Fibroblast of skin of left quadriceps (primary cell): ENCODE data around the gene ANO7.

Experiments
- DNase-seq, 2 experiments: peaks; one replicate each; pipeline ENCODE4 v3.0.0-alpha.2; 2013; ENCODE audit warnings: low read depth in 2 of 2

ANO7 gene

DNA sequence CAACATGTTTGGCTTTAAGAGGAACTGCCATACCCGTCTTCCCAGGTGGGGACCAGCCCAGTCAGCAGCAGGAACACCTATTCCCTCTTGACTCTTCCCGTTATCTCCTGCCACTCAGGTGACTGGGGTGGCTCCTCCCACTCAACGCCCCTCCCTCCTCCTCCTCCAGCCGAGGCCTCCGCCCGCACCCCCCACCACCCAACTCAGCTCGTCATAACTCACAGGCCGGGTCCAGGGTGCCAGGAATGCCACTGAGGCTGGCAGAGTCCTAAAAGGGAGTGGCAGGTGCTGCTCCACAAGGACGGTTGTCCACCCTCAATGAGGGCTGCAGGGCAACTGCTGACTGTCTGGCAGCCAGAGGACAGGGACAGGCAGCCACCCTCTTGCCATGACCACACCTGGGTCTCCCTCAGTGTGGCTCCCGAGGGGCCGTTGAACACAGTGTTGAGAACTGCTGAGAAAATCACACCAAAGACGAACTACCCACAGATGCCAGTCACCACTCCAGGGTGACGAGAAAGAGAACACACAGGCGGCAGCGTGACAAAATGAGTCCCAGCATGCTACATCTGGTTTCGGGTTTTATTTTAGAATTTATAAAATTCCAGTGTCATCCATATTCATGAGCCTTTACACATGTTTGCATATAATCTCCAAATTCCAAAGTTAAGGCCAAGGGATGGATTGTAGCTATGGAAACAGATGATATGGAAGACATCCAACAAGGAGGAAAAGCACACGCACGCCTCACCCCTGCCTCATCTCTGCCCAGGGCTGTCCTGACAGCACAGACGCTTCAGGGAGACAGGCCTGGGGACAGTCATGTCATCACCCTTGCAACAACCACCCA is 38.5 kb downstream of the ANO7 start:
- DNase-seq = no peak

DNA sequence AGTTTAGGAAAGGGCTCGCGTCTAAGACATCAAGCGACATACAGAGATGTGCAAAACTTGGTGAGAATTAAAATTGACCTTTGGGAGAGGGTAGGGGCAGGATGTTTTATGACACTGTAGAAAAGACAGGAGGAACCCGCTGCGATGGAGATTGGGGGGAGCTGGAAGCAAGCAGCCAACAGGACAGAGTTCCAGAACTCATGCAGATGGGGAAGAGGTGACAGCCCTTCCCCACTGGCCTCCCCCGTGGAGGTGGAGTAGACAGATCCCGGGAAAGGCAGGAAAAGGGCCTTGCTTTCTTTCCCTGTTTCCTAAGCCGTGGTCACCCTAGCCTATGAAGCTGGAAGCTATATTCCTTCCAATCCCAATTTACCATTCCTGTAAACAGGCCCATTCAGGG is 39.1 kb downstream of the ANO7 start:
- DNase-seq = no peak

DNA sequence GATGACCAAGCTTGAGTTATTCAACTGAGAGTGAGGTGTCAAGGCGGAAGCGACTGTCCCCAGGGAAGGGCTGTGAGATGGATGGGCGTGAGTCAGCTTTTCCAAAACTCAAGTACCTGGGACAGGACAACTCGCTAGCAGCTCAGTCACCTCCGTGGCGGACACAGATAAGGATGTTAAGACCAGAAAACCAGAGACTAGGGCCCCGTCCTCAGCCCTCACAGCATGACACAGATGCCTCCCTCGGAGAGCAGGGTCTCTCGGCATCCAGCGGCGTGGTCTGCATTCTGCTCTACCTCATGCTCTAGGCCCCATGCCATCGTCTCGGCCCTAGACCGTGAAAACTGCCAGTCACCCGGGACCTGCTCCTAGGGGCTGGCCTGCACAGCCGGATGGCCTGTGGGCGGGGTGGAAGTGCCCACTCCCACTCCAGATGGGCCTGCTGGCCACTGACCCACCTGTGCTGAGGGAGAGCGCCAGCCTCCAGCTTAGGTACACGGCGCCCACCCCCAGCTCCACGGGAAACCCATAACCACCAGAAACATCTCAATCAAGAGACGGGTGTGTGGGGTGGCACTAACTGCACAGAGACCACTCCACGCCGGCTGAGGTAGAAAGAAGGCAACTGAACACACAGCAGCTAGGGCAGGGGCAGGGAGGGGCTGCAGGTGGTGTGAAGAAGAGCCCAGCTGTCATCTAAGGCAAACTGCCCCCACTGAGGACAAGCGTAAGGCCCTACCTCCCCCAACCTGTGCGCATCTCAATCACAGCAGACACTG is 39.8 kb downstream of the ANO7 start:
- no peak for DNase-seq

DNA sequence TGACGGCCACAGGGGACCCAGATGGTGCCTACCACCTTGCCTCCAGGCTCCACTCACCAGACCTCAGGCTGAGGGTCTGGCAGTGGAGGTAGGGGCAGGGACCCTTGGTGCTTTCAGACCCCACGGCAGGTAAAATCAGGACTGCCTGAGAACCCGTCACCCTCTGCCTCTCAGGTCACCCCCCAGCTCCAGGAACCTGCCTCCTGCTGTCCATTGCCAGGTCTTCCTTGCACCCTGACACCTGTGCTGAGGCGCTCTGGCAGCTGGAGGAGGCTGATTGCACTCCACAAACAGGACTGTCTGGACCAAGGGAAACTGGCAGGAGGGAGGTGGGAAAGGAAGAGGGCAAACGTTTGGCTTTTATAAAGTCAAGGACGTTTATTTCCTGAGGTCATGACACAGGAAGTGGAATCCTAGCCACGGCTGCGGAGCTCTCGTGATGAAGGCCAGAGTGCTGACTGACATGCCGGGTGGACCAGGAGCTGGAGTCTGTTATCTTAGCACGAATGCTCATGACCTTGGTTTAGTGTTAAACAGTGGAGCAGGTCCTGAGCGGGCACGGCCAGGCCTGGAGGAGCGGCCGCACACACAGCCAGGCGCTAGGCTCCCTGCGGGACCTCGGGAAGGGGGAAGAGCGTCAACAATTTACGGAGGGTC is 40.5 kb downstream of the ANO7 start:
- no peak for DNase-seq

DNA sequence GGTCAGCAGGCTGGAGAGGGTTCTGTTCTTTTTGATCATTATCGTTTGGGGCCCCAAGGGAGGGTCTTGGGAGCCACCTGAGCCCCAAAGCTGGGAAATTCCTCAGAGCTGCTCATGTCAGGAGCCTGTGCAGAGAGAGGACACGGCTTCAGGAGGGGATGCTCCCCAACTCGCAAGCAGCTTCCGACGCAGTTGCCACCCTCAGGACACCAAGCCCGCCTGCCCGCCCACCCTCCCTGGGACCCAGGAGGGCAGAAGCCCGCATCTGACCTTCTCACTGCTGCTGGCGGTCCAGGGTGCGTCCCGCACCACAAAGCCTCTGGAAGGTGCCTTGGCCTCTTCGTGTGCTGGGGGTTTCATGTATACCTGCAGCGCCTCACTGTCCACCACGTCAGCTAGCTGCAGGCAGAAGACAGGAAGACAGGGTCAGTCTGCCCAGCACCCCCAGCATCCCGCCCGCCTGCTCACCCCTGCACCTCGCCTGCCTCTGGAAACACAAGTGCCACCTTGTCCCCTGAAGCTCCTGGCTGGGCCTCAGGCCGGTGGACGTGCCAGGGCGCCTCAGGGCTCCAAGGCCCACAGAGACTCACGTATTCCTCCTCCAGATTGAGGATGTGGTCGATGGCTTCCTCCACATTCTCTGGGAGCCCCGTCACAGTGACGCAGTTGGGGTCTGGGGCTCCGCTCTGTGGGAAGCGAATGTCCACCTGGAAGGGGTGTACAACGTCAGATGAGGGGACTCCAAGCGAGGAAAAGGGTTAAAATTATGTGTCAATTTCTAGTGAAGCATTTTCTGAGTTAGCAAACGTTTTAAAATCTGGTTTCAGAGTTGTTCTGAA is 41.3 kb downstream of the ANO7 start:
- DNase-seq = no peak

DNA sequence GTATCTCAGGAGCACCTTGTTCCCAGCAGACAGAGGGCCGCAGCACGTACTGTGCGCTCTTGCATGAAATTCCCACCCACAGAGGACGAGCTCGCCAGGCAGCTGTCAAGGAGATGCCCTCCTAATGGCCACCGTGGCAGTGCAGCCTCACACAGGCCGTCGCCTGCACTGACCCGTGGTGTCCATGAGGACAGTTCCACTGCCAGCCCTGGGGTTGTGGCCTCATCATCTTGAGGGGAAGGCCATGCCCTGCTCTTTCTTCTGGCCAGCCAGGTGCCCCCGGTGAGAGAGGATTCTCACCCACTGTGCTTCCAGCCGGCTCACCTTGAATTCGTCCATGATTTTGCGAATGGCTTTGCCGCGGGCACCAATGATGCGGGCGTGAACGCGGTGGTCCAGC is 42.0 kb downstream of the ANO7 start:
- no peak for DNase-seq

DNA sequence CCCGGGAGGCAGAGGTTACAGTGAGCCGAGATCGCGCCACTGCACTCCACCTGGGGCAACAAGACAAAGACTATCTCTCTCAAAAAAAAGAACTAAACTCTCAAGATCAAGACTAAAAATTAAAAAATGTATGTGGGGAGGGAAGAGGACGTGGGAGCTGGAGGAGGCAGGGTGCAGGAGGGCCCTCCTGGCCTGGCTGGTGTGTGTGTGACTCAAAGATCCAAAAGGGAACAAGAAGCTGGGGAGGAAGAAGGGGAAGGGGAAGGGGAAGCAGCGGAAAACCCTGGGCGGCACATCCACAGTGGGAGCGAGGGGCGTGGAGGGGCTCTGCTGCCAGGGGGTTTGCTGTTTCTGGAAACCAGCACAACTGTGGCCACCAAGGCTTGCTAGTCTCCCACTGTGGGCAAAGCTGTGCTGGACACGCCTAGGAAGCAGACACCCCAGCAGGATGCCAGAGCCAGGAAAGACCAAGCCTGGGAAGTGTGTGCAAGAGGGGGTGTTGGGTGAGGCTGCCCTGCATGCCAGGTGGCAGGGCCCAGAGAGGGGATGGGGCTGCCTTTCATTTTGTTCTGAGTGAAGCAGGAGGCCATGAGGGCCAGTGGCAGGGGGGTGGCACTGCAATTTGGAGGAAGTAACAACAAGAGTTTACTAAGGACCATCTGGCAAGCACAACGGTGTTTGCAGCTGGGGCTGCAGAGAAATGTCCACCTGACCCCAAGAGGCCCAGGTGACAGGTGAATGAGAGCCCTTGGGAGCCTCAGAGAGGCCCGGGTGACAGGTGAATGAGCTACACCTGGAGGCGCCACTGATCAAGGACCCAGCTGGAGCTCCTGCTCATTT is 44.5 kb downstream of the ANO7 start:
- no peak for DNase-seq

DNA sequence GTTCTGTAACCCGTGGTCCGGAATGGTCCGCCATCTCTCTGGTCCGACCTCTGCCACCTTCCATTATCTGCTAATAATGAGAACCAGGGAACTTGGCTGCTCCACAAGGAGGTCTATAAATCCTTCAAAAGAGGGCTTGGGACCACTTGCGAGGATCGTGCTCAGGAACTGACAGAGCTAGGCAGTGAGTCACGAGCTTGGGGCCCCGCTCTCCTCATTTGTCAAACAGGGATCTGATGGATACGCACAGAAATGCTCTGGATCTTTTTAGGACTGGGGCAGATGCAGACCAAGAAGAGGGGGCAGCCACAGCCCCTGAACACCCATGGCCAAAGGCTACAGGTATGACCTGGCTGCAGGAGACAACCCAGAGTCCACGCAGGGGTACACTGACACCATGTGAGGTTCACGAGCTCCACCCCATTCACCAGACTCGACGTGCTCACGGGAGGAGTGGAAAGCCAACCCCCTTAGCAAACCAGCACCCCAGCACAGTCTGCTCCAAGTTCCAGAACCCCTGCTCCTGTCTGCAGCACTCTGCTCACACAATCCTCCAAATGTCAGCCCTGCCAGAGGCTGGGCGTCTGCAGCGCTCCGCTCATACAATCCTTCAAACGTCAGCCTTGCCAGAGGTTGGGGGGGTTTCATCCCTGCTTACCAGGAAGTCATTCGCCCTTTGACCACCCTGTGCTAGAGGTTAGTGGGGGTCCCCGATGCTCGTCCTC is 45.8 kb downstream of the ANO7 start:
- no peak for DNase-seq

DNA sequence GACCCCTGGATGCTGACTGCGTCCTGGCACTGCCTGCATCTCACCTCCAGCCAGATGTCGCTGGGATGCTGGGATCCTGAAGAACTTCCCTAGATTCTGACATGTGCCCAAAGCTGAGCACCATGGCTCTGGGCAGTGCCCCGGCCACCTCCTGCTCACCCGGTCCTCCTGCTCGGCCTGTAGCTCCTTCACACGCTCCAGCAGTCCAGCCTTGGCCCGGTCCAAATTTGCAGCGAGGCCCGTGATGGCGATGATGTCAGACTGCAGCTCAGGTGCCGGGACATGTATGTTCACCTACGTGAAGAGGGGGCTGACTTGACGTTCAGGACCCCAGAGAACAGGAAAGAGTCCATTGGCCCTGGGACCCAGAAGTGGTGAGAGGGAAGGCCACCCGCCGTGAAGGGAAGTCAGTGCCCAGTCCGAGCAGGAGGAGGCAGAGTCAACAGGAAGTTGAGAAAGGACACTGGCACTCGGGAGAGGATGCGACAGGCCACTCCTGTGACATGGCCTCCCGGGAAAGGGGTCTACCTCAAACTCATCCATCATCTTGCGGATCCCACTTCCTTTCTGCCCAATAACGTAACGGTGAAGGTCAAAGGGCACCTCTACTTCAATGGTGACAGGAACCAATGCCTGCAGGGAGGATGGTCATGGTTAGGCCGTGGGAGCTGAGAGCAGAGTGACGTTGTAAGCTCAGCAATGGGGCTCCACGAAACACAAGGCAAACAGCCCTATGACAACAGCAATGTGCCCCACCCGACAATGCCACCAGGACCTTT is 46.7 kb downstream of the ANO7 start:
- no peak for DNase-seq

DNA sequence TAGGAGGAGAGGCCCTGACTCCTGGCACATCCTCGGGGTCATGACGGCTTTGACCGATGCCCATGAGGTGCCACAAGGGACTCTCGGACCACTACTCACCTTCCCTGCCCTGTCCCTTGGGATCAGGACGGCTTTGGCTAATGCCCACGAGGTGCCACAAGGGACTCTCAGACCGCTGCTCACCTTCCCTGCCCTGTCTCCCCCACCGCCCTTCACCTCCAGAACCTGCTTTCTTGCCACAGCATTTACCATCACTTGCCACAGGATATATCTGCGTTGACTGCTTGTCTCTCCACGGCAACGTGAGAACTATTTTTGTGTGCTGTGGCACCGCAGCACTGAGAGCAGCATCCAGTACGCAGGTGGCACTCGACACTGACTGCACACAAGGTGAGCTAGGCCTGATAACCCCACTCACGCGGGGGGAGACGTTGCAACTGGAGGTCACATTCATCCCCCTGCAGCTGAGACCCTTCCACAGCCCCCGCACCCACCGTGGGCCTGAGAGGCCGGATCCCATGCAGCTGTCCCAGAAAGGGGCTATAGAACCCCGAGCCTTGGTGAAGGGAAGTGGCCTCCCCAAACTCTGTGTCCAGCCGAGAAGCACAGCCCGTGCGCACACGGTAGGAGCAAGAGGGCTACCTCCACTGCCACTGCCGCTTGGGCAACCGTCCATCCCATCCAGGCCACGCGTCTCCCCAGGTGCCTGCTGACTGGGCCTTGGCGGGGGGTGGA is 47.5 kb downstream of the ANO7 start:
- DNase-seq = no peak

DNA sequence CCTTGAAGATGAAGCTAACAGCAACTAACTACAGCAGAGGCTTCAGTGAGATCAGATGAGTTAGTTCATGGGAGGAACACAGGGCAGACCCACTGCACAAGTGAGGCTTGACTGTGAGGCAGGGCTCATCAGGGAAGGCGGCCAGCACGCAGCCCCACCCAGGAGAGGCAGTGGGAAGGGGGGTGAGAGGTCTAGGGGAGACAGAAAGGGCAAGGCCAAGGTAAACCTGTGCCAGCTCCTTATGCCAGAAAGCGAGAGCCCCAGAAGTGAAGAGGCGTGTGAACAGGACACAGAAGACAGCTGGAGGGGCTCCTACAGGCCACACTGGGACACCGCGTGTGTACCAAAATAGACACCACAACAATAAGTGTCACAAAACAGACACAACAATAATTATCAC is 48.6 kb downstream of the ANO7 start:
- DNase-seq = no peak

DNA sequence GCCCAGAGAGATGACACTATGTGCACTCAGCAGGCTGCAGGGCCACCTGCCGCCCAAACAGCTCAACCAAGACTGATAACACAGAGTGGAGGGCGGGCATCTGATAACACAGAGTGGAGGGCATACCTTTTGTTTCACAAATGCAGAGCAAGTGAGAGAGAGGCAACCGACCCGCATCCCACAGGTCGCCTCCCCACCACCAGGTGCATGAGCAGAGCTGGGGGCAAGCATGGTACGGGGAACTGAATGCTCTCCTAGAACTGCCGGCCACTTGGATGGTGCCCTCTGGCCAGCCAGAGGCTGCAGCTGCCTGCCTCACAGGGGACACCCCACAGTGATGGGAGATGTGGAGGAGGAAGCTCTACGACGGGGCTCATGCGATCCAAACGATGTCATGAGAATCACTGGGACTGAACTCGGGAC is 49.5 kb downstream of the ANO7 start:
- DNase-seq = no peak

DNA sequence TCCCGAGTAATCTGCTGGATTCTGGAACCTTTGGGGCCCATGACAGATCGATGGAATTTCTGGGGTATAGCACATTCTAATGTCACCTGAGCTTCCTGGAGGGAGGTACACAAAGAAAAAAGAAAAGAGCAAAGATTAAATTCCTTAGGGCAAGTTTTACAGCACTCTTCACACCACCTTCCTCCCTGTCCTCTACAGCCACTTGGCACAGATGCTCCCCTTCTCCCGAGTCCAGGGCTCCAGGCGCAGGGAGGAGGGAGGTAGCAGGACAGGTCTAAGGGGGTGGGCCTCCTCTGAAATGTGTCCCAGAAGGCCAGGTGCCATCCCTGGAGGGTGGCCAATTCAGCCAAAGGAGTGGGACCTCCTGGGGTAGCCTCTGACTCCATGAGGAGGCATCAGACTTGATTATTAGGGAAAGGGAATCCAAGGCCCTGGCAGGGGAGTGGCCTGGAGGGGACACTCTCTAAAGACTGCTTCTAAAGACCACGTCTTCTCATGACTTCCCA is 50.3 kb downstream of the ANO7 start:
- DNase-seq = no peak

DNA sequence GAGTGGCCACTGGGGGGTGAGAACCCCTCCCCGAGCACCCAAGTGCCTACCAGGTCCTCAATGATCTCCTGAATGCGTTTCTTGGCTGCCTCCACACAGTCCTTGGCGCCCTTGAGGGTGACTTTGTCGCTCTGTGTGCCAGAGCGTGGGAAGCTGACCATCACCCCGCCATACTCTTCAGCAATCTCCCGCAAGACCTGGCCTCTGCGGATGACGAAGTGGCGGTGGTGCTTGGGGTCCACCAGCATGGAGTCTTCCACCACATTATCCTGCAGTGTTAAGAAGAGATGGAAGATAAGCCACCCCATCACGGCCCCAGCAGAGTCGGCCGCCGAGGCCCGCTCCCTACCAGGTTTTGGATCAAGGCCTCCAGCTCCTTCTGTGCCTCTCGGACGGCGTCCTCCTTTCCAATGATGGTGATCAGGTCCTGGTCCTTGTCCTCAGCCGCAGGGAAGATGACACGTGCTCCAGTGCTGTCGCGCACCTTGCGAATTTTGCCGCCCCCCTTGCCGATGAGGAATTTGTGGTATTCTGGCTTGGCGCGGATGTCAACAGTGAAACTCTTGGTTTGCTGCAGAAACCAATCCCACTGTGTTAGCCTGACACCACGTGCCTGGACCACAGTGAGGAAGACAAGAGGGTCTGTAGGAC is 51.2 kb downstream of the ANO7 start:
- DNase-seq = no peak

DNA sequence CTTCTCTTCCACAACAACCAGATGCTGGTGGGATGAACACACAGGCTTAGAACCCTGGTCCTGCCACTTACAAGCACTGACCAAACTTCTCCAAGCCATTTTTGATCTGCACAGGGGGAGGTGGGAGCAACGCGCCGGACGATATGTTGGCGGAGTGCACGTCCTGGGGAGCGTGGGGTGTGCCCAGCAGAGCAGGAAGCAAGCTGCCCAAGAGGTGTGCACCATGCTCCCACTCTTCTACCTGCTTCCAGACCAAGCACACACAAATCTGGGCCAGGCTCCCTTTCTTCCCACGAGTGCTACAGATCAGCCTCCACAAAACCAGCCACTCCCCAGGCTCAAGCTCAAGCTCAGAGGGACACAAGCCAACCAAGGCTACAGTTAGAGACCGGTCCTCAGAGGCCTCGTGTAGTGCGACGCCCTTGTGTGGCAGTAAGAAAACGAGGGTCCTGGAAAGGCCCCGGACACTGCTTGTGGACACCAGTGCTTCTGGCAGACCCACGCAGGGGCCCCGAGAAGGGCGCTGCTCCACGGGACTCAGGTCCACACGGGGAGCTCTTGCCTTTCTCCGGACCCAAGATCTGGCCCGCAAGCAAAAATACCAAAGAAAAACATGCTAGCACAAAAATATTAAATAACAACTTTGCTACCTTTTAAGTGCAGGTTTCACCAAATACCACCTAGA is 52.0 kb downstream of the ANO7 start:
- no peak for DNase-seq

DNA sequence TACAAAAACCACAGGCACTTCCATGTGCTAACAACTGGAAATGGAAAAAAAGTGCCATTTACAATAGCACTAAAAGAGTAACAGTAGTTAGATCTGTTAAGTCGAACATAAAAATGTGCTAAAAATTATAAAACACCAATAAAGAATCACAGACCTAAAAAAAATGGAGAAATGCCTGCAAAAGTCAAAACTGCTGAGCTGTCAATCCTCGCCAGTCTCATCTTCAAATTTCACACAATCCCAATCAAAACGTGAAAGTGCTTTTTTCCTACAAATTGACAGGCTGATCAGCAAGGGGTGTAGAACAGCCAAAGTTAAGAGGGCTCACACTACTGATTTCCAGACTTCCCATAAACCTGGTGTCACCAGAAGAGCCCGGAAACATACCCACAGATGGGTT is 53.2 kb downstream of the ANO7 start:
- DNase-seq = no peak

DNA sequence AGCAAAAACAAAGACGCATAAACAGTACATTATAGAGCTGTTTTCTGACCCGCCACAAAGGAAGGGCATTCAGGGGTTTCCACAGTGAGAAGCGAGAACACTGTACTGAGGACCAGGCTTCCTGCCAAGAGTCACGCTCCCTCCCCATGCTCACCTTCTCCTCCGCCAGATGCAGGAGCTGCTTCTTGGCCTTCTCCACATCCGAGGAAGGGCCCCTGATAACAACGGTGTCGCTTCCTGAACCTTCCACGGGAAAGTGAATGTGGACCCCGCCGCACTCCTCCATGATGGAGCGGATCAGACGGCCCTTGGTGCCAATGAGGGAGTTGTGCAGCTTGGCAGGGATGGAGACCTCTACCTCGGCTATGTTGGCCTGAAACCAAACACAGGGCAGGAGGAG is 53.8 kb downstream of the ANO7 start:
- DNase-seq = no peak
